Stimulated activated CD8-positive, alpha-beta memory T cell treated with anti-CD3 and anti-CD28 coated beads, Interleukin-4, amount 100 ng/mL, for 24 hours (primary cell): ENCODE results near the gene SLC37A1.
"Not testable (repeated sequence)": the region's sequence is repeated elsewhere in the genome, so short reads cannot be mapped to it uniquely, and the experiment has no call there.

ENCODE experiments used
- DNase-seq: peaks from one replicate; pipeline ENCODE4 v3.0.0-alpha.2; 2020; ENCODE audit warnings: low read depth

Gene SLC37A1

GRCh38 chr21:42595283-42596187 is 81.9 kb downstream of the SLC37A1 start:
- DNase-seq, result no peak

GRCh38 chr21:42596657-42597056 is 83.0 kb downstream of the SLC37A1 start:
- DNase-seq, result no peak

- no peak for DNase-seq
Measured at GRCh38 chr21:42597487-42598158, 84.0 kb downstream of the SLC37A1 start.

GRCh38 chr21:42598159-42598735 is 84.6 kb downstream of the SLC37A1 start:
- no peak for DNase-seq

- DNase-seq, result no peak
Measured at GRCh38 chr21:42599486-42599885, 85.8 kb downstream of the SLC37A1 start.

GRCh38 chr21:42599962-42600361 is 86.3 kb downstream of the SLC37A1 start:
- no peak for DNase-seq

GRCh38 chr21:42601656-42602055 is 88.0 kb downstream of the SLC37A1 start:
- no peak for DNase-seq

- DNase-seq, result no peak
Measured at GRCh38 chr21:42607102-42607501, 93.5 kb downstream of the SLC37A1 start.

- no peak for DNase-seq
Measured at GRCh38 chr21:42607525-42608102, 94.0 kb downstream of the SLC37A1 start.

- DNase-seq, result no peak
Measured at GRCh38 chr21:42608446-42608845, 94.8 kb downstream of the SLC37A1 start.

GRCh38 chr21:42609811-42610210 is 96.2 kb downstream of the SLC37A1 start:
- peak; percentile 32 for DNase-seq

GRCh38 chr21:42611852-42612251 is 98.2 kb downstream of the SLC37A1 start:
- DNase-seq, result no peak

- DNase-seq, result no peak
Measured at GRCh38 chr21:42612390-42612789, 98.7 kb downstream of the SLC37A1 start.

- DNase-seq, result no peak
Measured at GRCh38 chr21:42613756-42614155, 100.1 kb downstream of the SLC37A1 start.

- DNase-seq, result no peak
Measured at GRCh38 chr21:42614396-42614795, 100.7 kb downstream of the SLC37A1 start.

- DNase-seq, result peak; percentile 17
Measured at GRCh38 chr21:42614811-42615351, 101.2 kb downstream of the SLC37A1 start.

GRCh38 chr21:42615377-42615776 is 101.7 kb downstream of the SLC37A1 start:
- not testable (repeated sequence) for DNase-seq

- DNase-seq, result no peak
Measured at GRCh38 chr21:42615924-42616323, 102.3 kb downstream of the SLC37A1 start.

- DNase-seq, result no peak
Measured at GRCh38 chr21:42616446-42616845, 102.8 kb downstream of the SLC37A1 start.

GRCh38 chr21:42616941-42617340 is 103.3 kb downstream of the SLC37A1 start:
- DNase-seq, result no peak

GRCh38 chr21:42617486-42617885 is 103.8 kb downstream of the SLC37A1 start:
- DNase-seq, result no peak

GRCh38 chr21:42618707-42619102 is 105.1 kb downstream of the SLC37A1 start:
- DNase-seq, result no peak
